ENCODE data around the gene PSMG3. TPM values are rescaled to one million over a fixed set of nuclear protein-coding genes. Genes with fewer than 3 reads are reported as not detected.

The PSMG3 gene
- total RNA-seq, 1 experiment from 2014 or later = 59.4 TPM

- Histone ChIP-seq H3K36me3 (ENCODE audit: control insufficient read depth, insufficient read depth, low read length) (no peaks in the 10 kb centered on the region), H3K4me1 (ENCODE audit: control insufficient read depth, insufficient read depth, low read length) (no peaks in the 10 kb centered on the region), H3K4me3 (ENCODE audit: low read depth in 2 of 2, low read length in 2 of 2) (no peak overlapping the region), H3K27me3 (ENCODE audit: control insufficient read depth, insufficient read depth, low read length) (no peaks in the 10 kb centered on the region), H3K9me3 (ENCODE audit: control insufficient read depth, insufficient read depth, low read depth, low read length) (no peaks in the 10 kb centered on the region), H3K27ac (ENCODE audit: low read length) (no peak overlapping the region)
- intact Hi-C loops (cut with micrococcal nuclease; ENCODE audit: unreplicated experiment) (no loop called here), in situ Hi-C loops (cut with HindIII; ENCODE audit: low pct_unique_long_range_greater_than_20kb, low sequenced_read_pairs) (no loop called here)
- ATAC-seq = no peak
- BruUV-seq (replicated peaks) = no TSS peak
- ChIA-PET POLR2A (no interaction called here), CTCF (no interaction called here)
- TF ChIP-seq POLR2AphosphoS5 (IDR thresholded peaks at IDR 0.05; ENCODE audit: low read depth, low read length) = no peak
- DNase-seq (ENCODE audit: low read depth, low spot score) = no peak
Measured at GRCh38 chr7:1608318-1608717, 38.5 kb upstream of the PSMG3 start.

DNA sequence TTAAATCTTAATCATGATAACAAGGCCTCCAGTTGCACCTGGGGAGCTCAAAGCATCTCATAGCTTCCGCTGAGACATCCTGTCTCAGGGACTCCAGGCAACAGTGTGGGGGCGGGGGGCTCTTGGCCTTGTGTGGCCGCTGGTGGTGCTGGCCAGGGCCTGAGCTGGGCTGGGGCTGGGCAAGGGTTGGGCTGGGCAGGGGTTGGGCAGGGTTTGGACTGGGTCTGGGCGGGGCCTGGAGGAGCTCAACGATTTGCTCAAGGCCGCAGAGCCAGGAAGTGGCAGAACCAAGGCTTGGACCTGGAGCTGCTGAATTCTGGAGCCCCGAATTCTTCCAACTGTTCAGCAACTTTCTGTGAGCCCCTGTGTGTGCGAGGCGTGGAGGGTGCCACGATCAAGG, 37.9 kb upstream of the PSMG3 start:
- H3K4me1 ChIP-seq (ENCODE audit: control insufficient read depth, insufficient read depth, low read length) = no peaks in the 10 kb centered on the region
- TF ChIP-seq POLR2AphosphoS5 (IDR thresholded peaks at IDR 0.05; ENCODE audit: low read depth, low read length) (no peak), SIN3A (IDR thresholded peaks at IDR 0.05; ENCODE audit: borderline replicate concordance, insufficient read depth, low read depth, low read length) (no peak), TCF7L2 (IDR thresholded peaks at IDR 0.05; ENCODE audit: low read depth, low read length) (no peak)
- TF ChIP-seq, protein P1, sequence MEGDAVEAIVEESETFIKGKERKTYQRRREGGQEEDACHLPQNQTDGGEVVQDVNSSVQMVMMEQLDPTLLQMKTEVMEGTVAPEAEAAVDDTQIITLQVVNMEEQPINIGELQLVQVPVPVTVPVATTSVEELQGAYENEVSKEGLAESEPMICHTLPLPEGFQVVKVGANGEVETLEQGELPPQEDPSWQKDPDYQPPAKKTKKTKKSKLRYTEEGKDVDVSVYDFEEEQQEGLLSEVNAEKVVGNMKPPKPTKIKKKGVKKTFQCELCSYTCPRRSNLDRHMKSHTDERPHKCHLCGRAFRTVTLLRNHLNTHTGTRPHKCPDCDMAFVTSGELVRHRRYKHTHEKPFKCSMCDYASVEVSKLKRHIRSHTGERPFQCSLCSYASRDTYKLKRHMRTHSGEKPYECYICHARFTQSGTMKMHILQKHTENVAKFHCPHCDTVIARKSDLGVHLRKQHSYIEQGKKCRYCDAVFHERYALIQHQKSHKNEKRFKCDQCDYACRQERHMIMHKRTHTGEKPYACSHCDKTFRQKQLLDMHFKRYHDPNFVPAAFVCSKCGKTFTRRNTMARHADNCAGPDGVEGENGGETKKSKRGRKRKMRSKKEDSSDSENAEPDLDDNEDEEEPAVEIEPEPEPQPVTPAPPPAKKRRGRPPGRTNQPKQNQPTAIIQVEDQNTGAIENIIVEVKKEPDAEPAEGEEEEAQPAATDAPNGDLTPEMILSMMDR (IDR thresholded peaks at IDR 0.05) = no peak
- TF ChIP-seq, protein P2, sequence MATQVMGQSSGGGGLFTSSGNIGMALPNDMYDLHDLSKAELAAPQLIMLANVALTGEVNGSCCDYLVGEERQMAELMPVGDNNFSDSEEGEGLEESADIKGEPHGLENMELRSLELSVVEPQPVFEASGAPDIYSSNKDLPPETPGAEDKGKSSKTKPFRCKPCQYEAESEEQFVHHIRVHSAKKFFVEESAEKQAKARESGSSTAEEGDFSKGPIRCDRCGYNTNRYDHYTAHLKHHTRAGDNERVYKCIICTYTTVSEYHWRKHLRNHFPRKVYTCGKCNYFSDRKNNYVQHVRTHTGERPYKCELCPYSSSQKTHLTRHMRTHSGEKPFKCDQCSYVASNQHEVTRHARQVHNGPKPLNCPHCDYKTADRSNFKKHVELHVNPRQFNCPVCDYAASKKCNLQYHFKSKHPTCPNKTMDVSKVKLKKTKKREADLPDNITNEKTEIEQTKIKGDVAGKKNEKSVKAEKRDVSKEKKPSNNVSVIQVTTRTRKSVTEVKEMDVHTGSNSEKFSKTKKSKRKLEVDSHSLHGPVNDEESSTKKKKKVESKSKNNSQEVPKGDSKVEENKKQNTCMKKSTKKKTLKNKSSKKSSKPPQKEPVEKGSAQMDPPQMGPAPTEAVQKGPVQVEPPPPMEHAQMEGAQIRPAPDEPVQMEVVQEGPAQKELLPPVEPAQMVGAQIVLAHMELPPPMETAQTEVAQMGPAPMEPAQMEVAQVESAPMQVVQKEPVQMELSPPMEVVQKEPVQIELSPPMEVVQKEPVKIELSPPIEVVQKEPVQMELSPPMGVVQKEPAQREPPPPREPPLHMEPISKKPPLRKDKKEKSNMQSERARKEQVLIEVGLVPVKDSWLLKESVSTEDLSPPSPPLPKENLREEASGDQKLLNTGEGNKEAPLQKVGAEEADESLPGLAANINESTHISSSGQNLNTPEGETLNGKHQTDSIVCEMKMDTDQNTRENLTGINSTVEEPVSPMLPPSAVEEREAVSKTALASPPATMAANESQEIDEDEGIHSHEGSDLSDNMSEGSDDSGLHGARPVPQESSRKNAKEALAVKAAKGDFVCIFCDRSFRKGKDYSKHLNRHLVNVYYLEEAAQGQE (IDR thresholded peaks at IDR 0.05; ENCODE audit: insufficient read depth in 1 of 2, low read depth in 2 of 2, low read length in 1 of 2) = no peak
- no peak for DNase-seq (ENCODE audit: low read depth, low spot score)
- H3K4me3 ChIP-seq (ENCODE audit: low read depth in 2 of 2, low read length in 2 of 2) = no peak overlapping the region
- no peaks in the 10 kb centered on the region for H3K9me3 ChIP-seq (ENCODE audit: control insufficient read depth, insufficient read depth, low read depth, low read length)
- ChIA-PET POLR2A (no interaction called here), CTCF (no interaction called here)
- no peak overlapping the region for H3K27ac ChIP-seq (ENCODE audit: low read length)
- in situ Hi-C loops (cut with HindIII; ENCODE audit: low pct_unique_long_range_greater_than_20kb, low sequenced_read_pairs) = no loop called here
- no peaks in the 10 kb centered on the region for H3K36me3 ChIP-seq (ENCODE audit: control insufficient read depth, insufficient read depth, low read length)
- no peaks in the 10 kb centered on the region for H3K27me3 ChIP-seq (ENCODE audit: control insufficient read depth, insufficient read depth, low read length)
- BruUV-seq (replicated peaks) = no TSS peak
- ATAC-seq = no peak
- intact Hi-C loops (cut with micrococcal nuclease; ENCODE audit: unreplicated experiment) = no loop called here

DNA sequence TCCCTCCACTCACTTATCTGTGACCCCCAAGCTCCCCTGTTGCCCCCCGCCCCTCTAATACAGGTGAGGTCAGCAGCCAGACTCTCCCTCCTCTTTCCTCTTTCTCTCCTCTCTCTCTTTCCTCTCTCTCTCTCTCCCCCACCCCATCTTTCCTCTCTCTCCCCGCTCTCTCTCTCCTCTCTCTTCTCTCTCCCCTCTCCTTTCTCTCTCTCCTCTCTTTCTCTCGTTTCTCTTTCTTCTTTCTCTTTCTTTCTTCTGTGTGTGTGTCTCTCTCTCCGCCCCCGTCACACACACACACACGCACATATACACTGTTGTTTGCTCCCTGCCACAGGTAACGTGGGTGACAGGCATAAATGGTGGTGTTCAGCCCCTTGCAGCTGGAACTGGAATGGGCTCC, 37.2 kb upstream of the PSMG3 start:
- intact Hi-C loops (cut with micrococcal nuclease; ENCODE audit: unreplicated experiment) = no loop called here
- Histone ChIP-seq H3K4me3 (ENCODE audit: low read depth in 2 of 2, low read length in 2 of 2) (no peak overlapping the region), H3K27me3 (ENCODE audit: control insufficient read depth, insufficient read depth, low read length) (no peaks in the 10 kb centered on the region), H3K27ac (ENCODE audit: low read length) (no peak overlapping the region), H3K4me1 (ENCODE audit: control insufficient read depth, insufficient read depth, low read length) (no peaks in the 10 kb centered on the region), H3K9me3 (ENCODE audit: control insufficient read depth, insufficient read depth, low read depth, low read length) (no peaks in the 10 kb centered on the region), H3K36me3 (ENCODE audit: control insufficient read depth, insufficient read depth, low read length) (no peaks in the 10 kb centered on the region)
- in situ Hi-C loops (cut with HindIII; ENCODE audit: low pct_unique_long_range_greater_than_20kb, low sequenced_read_pairs) = no loop called here
- ChIA-PET POLR2A (interaction anchor here (0.7 kb wide), 1 partner anchor 537 kb away, joined by 3 read pairs; no protein-coding TSS in a partner anchor), CTCF (no interaction called here)
- DNase-seq (ENCODE audit: low read depth, low spot score) = no peak
- TF ChIP-seq POLR2AphosphoS5 (IDR thresholded peaks at IDR 0.05; ENCODE audit: low read depth, low read length) (no peak), SIN3A (IDR thresholded peaks at IDR 0.05; ENCODE audit: borderline replicate concordance, insufficient read depth, low read depth, low read length) (no peak), TCF7L2 (IDR thresholded peaks at IDR 0.05; ENCODE audit: low read depth, low read length) (no peak)
- TF ChIP-seq, protein P2 (IDR thresholded peaks at IDR 0.05; ENCODE audit: insufficient read depth in 1 of 2, low read depth in 2 of 2, low read length in 1 of 2) = no peak
- TF ChIP-seq, protein P1 (IDR thresholded peaks at IDR 0.05) = no peak
- BruUV-seq (replicated peaks) = no TSS peak
- ATAC-seq = no peak

Measured in Panc1 (cell line).